Measurements from ENCODE around the gene NGLY1. TPM values are rescaled to one million over a fixed set of nuclear protein-coding genes. Genes with fewer than 3 reads are reported as not detected.
A peak's percentile ranks its signal among the peaks of the same experiment; 100 is the strongest.

NGLY1 gene
- total RNA-seq, 1 donor from 2014 or later = 34.1 TPM

GRCh38 chr3:25747033-25747432, 36.2 kb downstream of the NGLY1 start:
- no peak for TF ChIP-seq CTCF (IDR thresholded peaks at IDR 0.05)
- Histone ChIP-seq H3K27me3 (ENCODE audit: low read depth) (no peaks in the 10 kb centered on the region), H3K4me3 (no peak overlapping the region), H3K4me1 (no peaks in the 10 kb centered on the region), H3K27ac (no peak overlapping the region), H3K9me3 (no peaks in the 10 kb centered on the region), H3K36me3 (peaks cover 60% of the 10 kb centered on the region)
- intact Hi-C loops (cut with DNase I) = no loop called here
- no peak for ATAC-seq
- DNase-seq = no peak

GRCh38 chr3:25744470-25744869, 38.8 kb downstream of the NGLY1 start:
- H3K4me3 ChIP-seq = no peak overlapping the region
- H3K36me3 ChIP-seq = peaks cover 38% of the 10 kb centered on the region
- intact Hi-C loops (cut with DNase I) = no loop called here
- no peaks in the 10 kb centered on the region for H3K4me1 ChIP-seq
- H3K9me3 ChIP-seq = no peaks in the 10 kb centered on the region
- no peak for DNase-seq
- H3K27ac ChIP-seq = no peak overlapping the region
- H3K27me3 ChIP-seq (ENCODE audit: low read depth) = no peaks in the 10 kb centered on the region
- no peak for TF ChIP-seq CTCF (IDR thresholded peaks at IDR 0.05)
- no peak for ATAC-seq

- Histone ChIP-seq H3K4me3 (no peak overlapping the region), H3K4me1 (no peaks in the 10 kb centered on the region), H3K27ac (no peak overlapping the region), H3K36me3 (peaks cover 57% of the 10 kb centered on the region), H3K9me3 (no peaks in the 10 kb centered on the region), H3K27me3 (ENCODE audit: low read depth) (no peaks in the 10 kb centered on the region)
- no peak for TF ChIP-seq CTCF (IDR thresholded peaks at IDR 0.05)
- ATAC-seq (no peak), DNase-seq (no peak)
- intact Hi-C loops (cut with DNase I) = no loop called here
Measured at GRCh38 chr3:25728101-25728500, 55.1 kb downstream of the NGLY1 start.

- no peaks in the 10 kb centered on the region for H3K4me1 ChIP-seq
- H3K27me3 ChIP-seq (ENCODE audit: low read depth) = no peaks in the 10 kb centered on the region
- intact Hi-C loops (cut with DNase I) = no loop called here
- H3K9me3 ChIP-seq = no peaks in the 10 kb centered on the region
- peaks cover 49% of the 10 kb centered on the region for H3K36me3 ChIP-seq
- no peak for ATAC-seq
- DNase-seq = no peak
- H3K4me3 ChIP-seq = no peak overlapping the region
- H3K27ac ChIP-seq = no peak overlapping the region
- no peak for TF ChIP-seq CTCF (IDR thresholded peaks at IDR 0.05)
Measured at GRCh38 chr3:25727316-25727715, 55.9 kb downstream of the NGLY1 start.

- ATAC-seq (peak in 1 of 2 donors; percentile 58), DNase-seq (no peak)
- Histone ChIP-seq H3K36me3 (peaks cover 36% of the 10 kb centered on the region), H3K4me1 (no peaks in the 10 kb centered on the region), H3K27me3 (ENCODE audit: low read depth) (no peaks in the 10 kb centered on the region), H3K27ac (no peak overlapping the region), H3K9me3 (no peaks in the 10 kb centered on the region), H3K4me3 (no peak overlapping the region)
- no peak for TF ChIP-seq CTCF (IDR thresholded peaks at IDR 0.05)
- intact Hi-C loops (cut with DNase I) = no loop called here
Measured at GRCh38 chr3:25725810-25726209, 57.4 kb downstream of the NGLY1 start.
